GM12878 (cell line): ENCODE data around the gene RAPGEF4. TPM values are rescaled to one million over a fixed set of nuclear protein-coding genes. Genes with fewer than 3 reads are reported as not detected.

Experiments used
- ATAC-seq: fragments of 200-7000 bp; cut with Tn5 transposase; 3 replicates; pipeline ENCODE4 v1.9.1; 2020; ENCODE audit warnings: mild to moderate bottlenecking, moderate library complexity
- BruUV-seq: library from RNA; stranded (reverse); fragments of 400-500 nt; replicated peaks from 2 replicates; lab custom pipeline; 2021; lab: Mats Ljungman, UMichigan
- CTCF ChIA-PET: fragments of 300-600 bp; sonication (Branson Sonifier 250); formaldehyde crosslinking; extraction: SDS; loops from one replicate; lab custom pipeline; 2021; ENCODE audit warnings: inconsistent platforms; lab: Yijun Ruan, JAX
- POLR2A ChIA-PET: fragments of 350-600 bp; formaldehyde crosslinking; extraction: SDS; loops from one replicate; lab custom pipeline; 2021; ENCODE audit warnings: inconsistent platforms; lab: Charles Lee
- RAD21 ChIA-PET: fragments of 300-600 bp; sonication (Branson Sonifier 250); formaldehyde crosslinking; loops from one replicate; lab custom pipeline; 2023; ENCODE audit warnings: antibody characterized with exemption; ENCODE audit not compliant: unreplicated experiment; lab: Charles Lee
- SMC1A ChIA-PET: fragments of 300-600 bp; sonication (Branson Sonifier 250); formaldehyde crosslinking; loops from one replicate; lab custom pipeline; 2023; ENCODE audit not compliant: unreplicated experiment, uncharacterized antibody; lab: Charles Lee
- DNase-seq: peaks from one replicate; pipeline ENCODE4 v3.0.0-alpha.2; 2011; ENCODE audit warnings: low read depth, low spot score
- FAIRE-seq: peaks from 3 replicates; lab custom pipeline; 2011; peaks lifted over from hg19 to GRCh38; lab: Jason Lieb, UNC
- H2AFZ ChIP-seq: 2 replicates; pipeline ENCODE4 v1.6.0; 2011; ENCODE audit warnings: low read depth, low read length, control low read depth; ENCODE audit not compliant: control insufficient read depth
- H3K27ac ChIP-seq: 2 replicates; pipeline ENCODE4 v1.5.1; 2011; ENCODE audit warnings: control low read depth; ENCODE audit not compliant: control insufficient read depth, insufficient read depth
- H3K27me3 ChIP-seq, 2 experiments: replicated peaks in 1 of 2; 2 replicates each; pipeline versions ENCODE4 v1.6.0 to v1.6.1; 2011; ENCODE audit warnings: low read length in 1 of 2; ENCODE audit not compliant: control insufficient read depth in 2 of 2, insufficient read depth in 2 of 2
- H3K36me3 ChIP-seq, 2 experiments: 2 replicates each; pipeline ENCODE4 v1.5.1; 2011; ENCODE audit warnings: low read length in 1 of 2; ENCODE audit not compliant: control insufficient read depth in 2 of 2, insufficient read depth in 2 of 2
- H3K4me1 ChIP-seq: 2 replicates; pipeline ENCODE4 v1.6.1; 2011; ENCODE audit warnings: mild to moderate bottlenecking, low read length, moderate library complexity, mixed read lengths; ENCODE audit not compliant: control insufficient read depth, insufficient read depth
- H3K4me2 ChIP-seq: 2 replicates; pipeline ENCODE4 v1.6.0; 2011; ENCODE audit warnings: control low read depth; ENCODE audit not compliant: control insufficient read depth, insufficient read depth
- H3K4me3 ChIP-seq: fragments of 200-600 bp; sonication (generic); 2 replicates; pipeline ENCODE4 v1.5.1; 2016
- H3K79me2 ChIP-seq: 2 replicates; pipeline ENCODE4 v1.6.0; 2011; ENCODE audit warnings: low read length; ENCODE audit not compliant: control insufficient read depth, insufficient read depth
- H3K9ac ChIP-seq: 2 replicates; pipeline ENCODE4 v1.8.0; 2011; ENCODE audit warnings: low read length, control low read depth, mixed read lengths; ENCODE audit not compliant: control insufficient read depth, insufficient read depth
- H3K9me3 ChIP-seq: replicated peaks from 3 replicates; pipeline ENCODE4 v1.5.1; 2011; ENCODE audit warnings: mild to moderate bottlenecking, low read length; ENCODE audit not compliant: control insufficient read depth, insufficient read depth
- H4K20me1 ChIP-seq: 2 replicates; pipeline ENCODE4 v1.6.0; 2011; ENCODE audit not compliant: control insufficient read depth, insufficient read depth
- ESRRA ChIP-seq: IDR thresholded peaks from 2 replicates; pipeline ENCODE4 v1.6.1; 2012; ENCODE audit warnings: mild to moderate bottlenecking, low read length, improper control_type of control experiment
- IKZF2 ChIP-seq, 2 experiments: fragments of 450-650 bp; IDR thresholded peaks; 2 replicates each; pipeline ENCODE4 v1.6.1; 2017; ENCODE audit warnings: mild to moderate bottlenecking in 2 of 2, moderate library complexity in 2 of 2
- JUNB ChIP-seq: IDR thresholded peaks from 2 replicates; pipeline ENCODE4 v1.6.1; 2016; ENCODE audit warnings: antibody characterized with exemption, mild to moderate bottlenecking
- NFYA ChIP-seq: IDR thresholded peaks from 2 replicates; pipeline ENCODE4 v1.6.1; 2011; ENCODE audit warnings: low read depth, mild to moderate bottlenecking, low read length, improper control_type of control experiment, borderline replicate concordance
- SMAD1 ChIP-seq: fragments of 450-650 bp; IDR thresholded peaks from 2 replicates; pipeline ENCODE4 v1.6.1; 2018; ENCODE audit warnings: mild to moderate bottlenecking, low read depth; ENCODE audit not compliant: partially characterized antibody
- SREBF1 ChIP-seq: IDR thresholded peaks from 2 replicates; pipeline ENCODE4 v1.6.1; 2012; ENCODE audit warnings: mild to moderate bottlenecking, low read length
- SRF ChIP-seq, 2 experiments: IDR thresholded peaks; 2 replicates each; pipeline ENCODE4 v1.6.1; 2011; ENCODE audit warnings: low read depth in 2 of 2, low read length in 2 of 2, mild to moderate bottlenecking in 1 of 2, moderate library complexity in 1 of 2
- TARDBP ChIP-seq: IDR thresholded peaks from 2 replicates; pipeline ENCODE4 v1.6.1; 2016; ENCODE audit warnings: borderline replicate concordance
- TCF7 ChIP-seq: IDR thresholded peaks from 2 replicates; pipeline ENCODE4 v1.6.1; 2014; ENCODE audit warnings: antibody characterized with exemption, borderline replicate concordance
- WRNIP1 ChIP-seq: IDR thresholded peaks from 2 replicates; pipeline ENCODE4 v1.6.1; 2011; ENCODE audit warnings: low read depth, low read length, improper control_type of control experiment, borderline replicate concordance
- WGBS: methylation state at CpG from one replicate; pipeline ENCODE4 v1.1.6; 2016; ENCODE audit warnings: low lambda C conversion rate; ENCODE audit not compliant: insufficient replicate concordance, insufficient coverage; ENCODE audit errors: missing lambda C conversion rate; 5-methylcytosine and 5-hydroxymethylcytosine counted together
- in situ Hi-C: fragments of 300-500 bp; cut with MboI; formaldehyde crosslinking; loops from 9 replicates; pipeline ENCODE4 v1.14.3; 2018; ENCODE audit warnings: mixed read lengths
- intact Hi-C: fragments of 100-400 bp; cut with micrococcal nuclease; formaldehyde crosslinking; loops from one replicate; pipeline ENCODE4 v1.14.2; 2022; ENCODE audit not compliant: unreplicated experiment
- polyA plus RNA-seq, 11 experiments: library from polyadenylated mRNA; depleted of rRNA in 4 of 11; unstranded in 6 of 11; stranded (reverse) in 5 of 11; fragments of >200 nt; fragmentation: Nextera tagmentation in 4 of 11; fragmentation: Illumina TruSeq in 1 of 11; extraction: Ambion mirVana in 4 of 11; extraction: Trizol in 1 of 11; gene quantifications; 1 replicate in 1 of 11; 2 replicates in 10 of 11; pipeline versions ENCODE4 v1.2.1 to v1.2.3, GENCODE V29; 2011 to 2016; ENCODE audit warnings: inconsistent platforms in 2 of 11, missing spikeins in 2 of 11, low read depth in 1 of 11
- total RNA-seq, 4 experiments: library from RNA; depleted of rRNA in 3 of 4; stranded (reverse); fragments of >200 nt in 3 of 4; fragmentation: Illumina TruSeq in 1 of 4; extraction: Trizol in 1 of 4; gene quantifications; 2 replicates each; pipeline versions ENCODE4 v1.2.1 to v1.2.3, GENCODE V29; 2013 to 2021
- TF ChIP-seq, protein P1 (sequence below): fragments of 150-350 bp; IDR thresholded peaks from 2 replicates; pipeline ENCODE4 v1.6.1; 2014; ENCODE audit warnings: mild to moderate bottlenecking, low read depth, low read length

The RAPGEF4 gene
- total and polyA plus RNA-seq, 10 of the 15 experiments (the other 5 are each of a cell fraction or from before 2014, with no cell fraction given), result 0.18 TPM; not detected in 8

DNA sequence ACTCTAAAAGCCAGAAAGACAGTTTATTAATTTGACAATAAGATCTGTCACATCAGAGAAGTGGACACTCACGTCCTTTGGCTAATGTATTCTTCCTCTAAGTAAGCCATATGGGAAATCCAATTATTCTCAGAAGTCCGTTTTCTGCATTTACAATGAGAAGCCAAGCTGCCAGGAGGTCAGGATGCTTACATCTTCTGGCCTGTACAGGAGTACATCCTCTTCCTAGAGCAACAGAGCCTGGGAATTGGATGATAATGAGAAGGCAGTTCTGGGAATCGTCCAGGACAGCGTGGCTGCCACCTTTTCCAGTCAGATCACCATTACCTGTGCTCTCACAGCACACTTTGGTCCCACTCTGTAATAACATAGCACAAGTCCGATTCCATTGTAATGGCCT is 5.2 kb downstream of the RAPGEF4 start:
- DNase-seq (no peak), ATAC-seq (no peak), FAIRE-seq (no peak)
- ChIA-PET SMC1A (no interaction called here), POLR2A (no interaction called here), CTCF (no interaction called here), RAD21 (no interaction called here)
- no TSS peak for BruUV-seq
- Histone ChIP-seq H3K79me2 (no peaks in the 10 kb centered on the region), H3K9me3 (no peaks in the 10 kb centered on the region), H3K36me3 (no peaks in the 10 kb centered on the region), H3K4me2 (no peak overlapping the region), H3K4me3 (no peak overlapping the region), H3K4me1 (no peaks in the 10 kb centered on the region), H3K27me3 (peaks cover 2 to 3% of the 10 kb centered on the region in 2 experiments; a peak in 2 of 4 replicates), H4K20me1 (no peaks in the 10 kb centered on the region), H2AFZ (no peak overlapping the region), H3K27ac (no peak overlapping the region), H3K9ac (no peak overlapping the region)
- 30% methylated on average over 5 of the region's 5 CpGs for WGBS
- intact Hi-C loops, result no loop called here
- TF ChIP-seq SMAD1, result no peak
- no peak for TF ChIP-seq NFYA
- TF ChIP-seq WRNIP1, result no peak
- TF ChIP-seq SREBF1, result no peak
- in situ Hi-C loops, result no loop called here

DNA sequence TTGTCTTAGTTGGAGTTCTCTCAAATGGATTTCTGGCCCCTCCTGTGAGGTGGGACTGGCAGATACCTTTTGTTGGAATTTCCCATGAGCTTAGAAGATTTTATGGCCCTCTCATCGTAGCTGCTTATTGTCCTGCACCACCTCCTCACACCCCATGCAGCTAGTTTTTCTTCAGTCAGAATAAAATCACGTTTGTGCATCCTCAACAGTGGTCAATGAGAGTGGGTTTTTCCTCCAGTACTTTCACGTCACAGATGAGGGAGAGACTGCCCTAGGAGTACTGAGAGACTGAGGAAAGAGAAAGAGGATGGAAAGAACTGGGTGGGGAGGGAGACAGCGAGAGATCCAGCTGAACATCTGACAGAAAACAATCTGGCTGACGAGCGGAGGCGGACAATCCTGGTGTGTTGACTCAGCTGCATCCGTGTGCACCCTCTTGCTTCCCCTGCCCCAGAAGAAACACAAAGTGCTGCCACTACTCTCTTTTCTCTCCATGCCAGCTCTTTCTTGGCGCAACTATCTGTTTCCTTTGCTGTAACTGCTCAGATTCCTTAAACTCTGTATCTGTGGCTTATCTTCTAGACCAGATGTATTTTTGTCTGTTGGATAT is 7.4 kb downstream of the RAPGEF4 start:
- Histone ChIP-seq H3K27ac (no peak overlapping the region), H3K79me2 (no peaks in the 10 kb centered on the region), H3K36me3 (no peaks in the 10 kb centered on the region), H2AFZ (no peak overlapping the region), H3K27me3 (0 out of 4 replicates have a peak, but pooled peaks cover 0 to 3% of the 10 kb centered on the region in 2 experiments), H3K4me1 (no peaks in the 10 kb centered on the region), H4K20me1 (no peaks in the 10 kb centered on the region), H3K4me2 (no peak overlapping the region), H3K9ac (no peak overlapping the region), H3K9me3 (no peaks in the 10 kb centered on the region), H3K4me3 (no peak overlapping the region)
- intact Hi-C loops, result no loop called here
- ChIA-PET CTCF (no interaction called here), RAD21 (no interaction called here), POLR2A (no interaction called here), SMC1A (no interaction called here)
- TF ChIP-seq, protein P1, sequence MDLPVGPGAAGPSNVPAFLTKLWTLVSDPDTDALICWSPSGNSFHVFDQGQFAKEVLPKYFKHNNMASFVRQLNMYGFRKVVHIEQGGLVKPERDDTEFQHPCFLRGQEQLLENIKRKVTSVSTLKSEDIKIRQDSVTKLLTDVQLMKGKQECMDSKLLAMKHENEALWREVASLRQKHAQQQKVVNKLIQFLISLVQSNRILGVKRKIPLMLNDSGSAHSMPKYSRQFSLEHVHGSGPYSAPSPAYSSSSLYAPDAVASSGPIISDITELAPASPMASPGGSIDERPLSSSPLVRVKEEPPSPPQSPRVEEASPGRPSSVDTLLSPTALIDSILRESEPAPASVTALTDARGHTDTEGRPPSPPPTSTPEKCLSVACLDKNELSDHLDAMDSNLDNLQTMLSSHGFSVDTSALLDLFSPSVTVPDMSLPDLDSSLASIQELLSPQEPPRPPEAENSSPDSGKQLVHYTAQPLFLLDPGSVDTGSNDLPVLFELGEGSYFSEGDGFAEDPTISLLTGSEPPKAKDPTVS, result no peak
- TF ChIP-seq SREBF1 (no peak), TARDBP (no peak), SRF (IDR thresholded peaks at IDR 0.05; ENCODE audit: low read depth in 2 of 2, low read length in 2 of 2) (no peak), ESRRA (no peak), TCF7 (no peak), JUNB (no peak), IKZF2 (IDR thresholded peaks at IDR 0.05) (no peak)
- in situ Hi-C loops, result no loop called here
- no TSS peak for BruUV-seq
- FAIRE-seq (no peak), DNase-seq (no peak), ATAC-seq (no peak)
- 31% methylated on average over 9 of the region's 9 CpGs for WGBS
